Neural progenitor cell (in vitro differentiated cells): Measurements from ENCODE around the gene BTBD16. TPM values are rescaled to one million over a fixed set of nuclear protein-coding genes. Genes with fewer than 3 reads are reported as not detected.

Experiments
- DNase-seq: peaks from one replicate; pipeline ENCODE4 v3.0.0-alpha.2; 2016; ENCODE audit warnings: low spot score
- H2AFZ ChIP-seq: fragments of 200-600 bp; sonication (generic); replicated peaks from 2 replicates; pipeline ENCODE4 v1.6.1; 2016; ENCODE audit warnings: antibody characterized with exemption
- H3F3A ChIP-seq: fragments of 200-600 bp; sonication (generic); 2 replicates; pipeline ENCODE4 v1.6.1; 2016; ENCODE audit warnings: antibody characterized with exemption, low read depth
- H3K27ac ChIP-seq: fragments of 200-600 bp; sonication (generic); 2 replicates; pipeline ENCODE4 v1.5.1; 2016; ENCODE audit warnings: mild to moderate bottlenecking
- H3K27me3 ChIP-seq: fragments of 200-600 bp; sonication (generic); 2 replicates; pipeline ENCODE4 v1.6.1; 2016; ENCODE audit warnings: mild to moderate bottlenecking, moderate library complexity
- H3K36me3 ChIP-seq: fragments of 200-600 bp; sonication (generic); 2 replicates; pipeline ENCODE4 v1.5.1; 2016
- H3K4me1 ChIP-seq: fragments of 200-600 bp; sonication (generic); 2 replicates; pipeline ENCODE4 v1.6.1; 2016; ENCODE audit warnings: mixed run types
- H3K4me2 ChIP-seq: fragments of 200-600 bp; sonication (generic); 2 replicates; pipeline ENCODE4 v1.6.1; 2016
- H3K4me3 ChIP-seq: fragments of 200-600 bp; sonication (generic); 2 replicates; pipeline ENCODE4 v1.5.1; 2016
- H3K79me2 ChIP-seq: fragments of 200-600 bp; sonication (generic); 2 replicates; pipeline ENCODE4 v1.6.1; 2016; ENCODE audit warnings: low read depth
- H3K9ac ChIP-seq: fragments of 200-600 bp; sonication (generic); 2 replicates; pipeline ENCODE4 v1.6.1; 2016
- H3K9me3 ChIP-seq: fragments of 200-600 bp; sonication (generic); 2 replicates; pipeline ENCODE4 v1.5.1; 2016; ENCODE audit warnings: low read depth
- H4K20me1 ChIP-seq: fragments of 200-600 bp; sonication (generic); 2 replicates; pipeline ENCODE4 v1.6.1; 2016; ENCODE audit warnings: low read depth
- H3K27ac Mint-ChIP-seq: 3 replicates; pipeline ENCODE4 v1.8.0; 2021; ENCODE audit warnings: mixed read lengths
- H3K27me3 Mint-ChIP-seq: 2 replicates; pipeline ENCODE4 v1.8.0; 2022; ENCODE audit warnings: low read depth, mild to moderate bottlenecking, inconsistent platforms, moderate library complexity, mixed read lengths; ENCODE audit not compliant: insufficient read depth
- H3K36me3 Mint-ChIP-seq: 3 replicates; pipeline ENCODE4 v1.8.0; 2021; ENCODE audit warnings: mixed read lengths
- H3K4me1 Mint-ChIP-seq: 3 replicates; pipeline ENCODE4 v1.8.0; 2021; ENCODE audit warnings: mixed read lengths
- H3K4me3 Mint-ChIP-seq: 3 replicates; pipeline ENCODE4 v1.8.0; 2021; ENCODE audit warnings: mild to moderate bottlenecking, moderate library complexity, mixed read lengths
- H3K9me3 Mint-ChIP-seq: 3 replicates; pipeline ENCODE4 v1.8.0; 2020; ENCODE audit warnings: mixed read lengths
- CTCF ChIP-seq: fragments of 200-600 bp; sonication (generic); IDR thresholded peaks from 2 replicates; pipeline ENCODE4 v1.5.1; 2017; ENCODE audit warnings: antibody characterized with exemption, mild to moderate bottlenecking
- EZH2 ChIP-seq: fragments of 200-600 bp; sonication (generic); IDR thresholded peaks from 2 replicates; pipeline ENCODE4 v1.6.1; 2017; ENCODE audit warnings: antibody characterized with exemption, mild to moderate bottlenecking, moderate library complexity
- EZH2phosphoT487 ChIP-seq: fragments of 200-600 bp; sonication (generic); IDR thresholded peaks from 2 replicates; pipeline ENCODE4 v1.6.1; 2017; ENCODE audit warnings: antibody characterized with exemption
- total RNA-seq: library from RNA; depleted of rRNA; stranded (reverse); fragments of >200 nt; gene quantifications from 2 replicates; pipeline ENCODE4 v1.2.3, GENCODE V29; 2015; ENCODE audit warnings: low replicate concordance

The BTBD16 gene
- total RNA-seq, 1 donor from 2014 or later, result not detected

- no peak overlapping the region for H2AFZ ChIP-seq
- Mint-ChIP-seq H3K27ac (no peak overlapping the region), H3K27me3 (no peaks in the 10 kb centered on the region), H3K9me3 (no peaks in the 10 kb centered on the region), H3K36me3 (peaks cover 36% of the 10 kb centered on the region), H3K4me3 (no peak overlapping the region), H3K4me1 (no peaks in the 10 kb centered on the region)
- H4K20me1 ChIP-seq, result no peaks in the 10 kb centered on the region
- no peaks in the 10 kb centered on the region for H3K36me3 ChIP-seq
- no peaks in the 10 kb centered on the region for H3K27me3 ChIP-seq
- no peak overlapping the region for H3K4me2 ChIP-seq
- no peak overlapping the region for H3K9ac ChIP-seq
- H3K9me3 ChIP-seq, result no peaks in the 10 kb centered on the region
- H3K79me2 ChIP-seq, result no peaks in the 10 kb centered on the region
- TF ChIP-seq CTCF, result no peak
- no peak for TF ChIP-seq EZH2phosphoT487
- TF ChIP-seq EZH2, result no peak
- no peaks in the 10 kb centered on the region for H3K4me1 ChIP-seq
- no peak overlapping the region for H3K27ac ChIP-seq
- DNase-seq, result no peak
- no peaks in the 10 kb centered on the region for H3F3A ChIP-seq
- H3K4me3 ChIP-seq, result no peak overlapping the region
Measured at GRCh38 chr10:122224159-122224558, 46.9 kb upstream of the BTBD16 start.

DNA sequence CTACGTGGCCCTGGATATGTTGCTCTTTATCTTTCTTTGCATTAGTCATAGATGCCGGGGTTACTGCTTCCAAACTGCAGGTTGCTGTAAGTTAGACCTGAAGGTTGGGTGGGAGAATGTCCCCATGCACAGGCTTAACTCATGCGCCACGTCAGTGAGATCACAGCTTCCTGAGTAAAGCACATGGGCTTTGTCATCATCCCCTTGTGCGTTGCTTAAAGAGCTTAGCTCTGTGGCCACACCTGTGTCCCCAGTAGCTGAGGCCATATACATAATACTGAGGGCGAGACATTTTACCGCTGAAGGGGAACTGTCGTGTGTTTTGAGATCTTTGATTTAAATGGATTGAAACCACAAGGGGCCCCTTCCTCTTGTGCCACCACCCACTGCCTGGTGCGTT lies 45.8 kb upstream of the BTBD16 start:
- Mint-ChIP-seq H3K4me3 (no peak overlapping the region), H3K36me3 (peaks cover 44% of the 10 kb centered on the region), H3K27ac (no peak overlapping the region), H3K4me1 (no peaks in the 10 kb centered on the region), H3K9me3 (no peaks in the 10 kb centered on the region), H3K27me3 (no peaks in the 10 kb centered on the region)
- Histone ChIP-seq H3K9me3 (no peaks in the 10 kb centered on the region), H3K27me3 (no peaks in the 10 kb centered on the region), H2AFZ (no peak overlapping the region), H3K4me1 (no peaks in the 10 kb centered on the region), H4K20me1 (peaks cover 3% of the 10 kb centered on the region), H3K4me2 (no peak overlapping the region), H3K27ac (no peak overlapping the region), H3F3A (no peaks in the 10 kb centered on the region), H3K79me2 (no peaks in the 10 kb centered on the region), H3K36me3 (no peaks in the 10 kb centered on the region), H3K9ac (no peak overlapping the region), H3K4me3 (no peak overlapping the region)
- DNase-seq, result no peak
- TF ChIP-seq CTCF (no peak), EZH2phosphoT487 (no peak), EZH2 (no peak)

- H3K36me3 Mint-ChIP-seq, result peaks cover 45% of the 10 kb centered on the region
- H3K27ac ChIP-seq, result no peak overlapping the region
- no peak overlapping the region for H3K4me2 ChIP-seq
- no peaks in the 10 kb centered on the region for H3K27me3 ChIP-seq
- no peaks in the 10 kb centered on the region for H3K9me3 Mint-ChIP-seq
- peaks cover 3% of the 10 kb centered on the region for H4K20me1 ChIP-seq
- no peak overlapping the region for H3K9ac ChIP-seq
- H3F3A ChIP-seq, result no peaks in the 10 kb centered on the region
- no peaks in the 10 kb centered on the region for H3K4me1 ChIP-seq
- DNase-seq, result no peak
- H2AFZ ChIP-seq, result no peak overlapping the region
- no peaks in the 10 kb centered on the region for H3K27me3 Mint-ChIP-seq
- H3K79me2 ChIP-seq, result no peaks in the 10 kb centered on the region
- TF ChIP-seq EZH2phosphoT487, result no peak
- peaks cover 3% of the 10 kb centered on the region for H3K4me1 Mint-ChIP-seq
- no peak overlapping the region for H3K27ac Mint-ChIP-seq
- H3K36me3 ChIP-seq, result no peaks in the 10 kb centered on the region
- H3K4me3 ChIP-seq, result no peak overlapping the region
- no peaks in the 10 kb centered on the region for H3K9me3 ChIP-seq
- H3K4me3 Mint-ChIP-seq, result no peak overlapping the region
Measured at GRCh38 chr10:122227754-122228153, 43.3 kb upstream of the BTBD16 start.

GRCh38 chr10:122229666-122230065 lies 41.4 kb upstream of the BTBD16 start:
- H3K9me3 Mint-ChIP-seq, result no peaks in the 10 kb centered on the region
- Histone ChIP-seq H2AFZ (no peak overlapping the region), H3K9ac (no peak overlapping the region), H3K4me2 (no peak overlapping the region), H4K20me1 (peaks cover 3% of the 10 kb centered on the region), H3K27ac (no peak overlapping the region), H3K4me1 (peaks cover 7% of the 10 kb centered on the region), H3F3A (no peaks in the 10 kb centered on the region), H3K79me2 (no peaks in the 10 kb centered on the region), H3K4me3 (no peak overlapping the region), H3K27me3 (no peaks in the 10 kb centered on the region), H3K9me3 (no peaks in the 10 kb centered on the region), H3K36me3 (no peaks in the 10 kb centered on the region)
- DNase-seq, result no peak
- H3K27ac Mint-ChIP-seq, result no peak overlapping the region
- H3K4me1 Mint-ChIP-seq, result peaks cover 21% of the 10 kb centered on the region
- peaks cover 45% of the 10 kb centered on the region for H3K36me3 Mint-ChIP-seq
- no peak for TF ChIP-seq CTCF
- no peak for TF ChIP-seq EZH2
- TF ChIP-seq EZH2phosphoT487, result no peak
- no peak overlapping the region for H3K4me3 Mint-ChIP-seq
- H3K27me3 Mint-ChIP-seq, result no peaks in the 10 kb centered on the region
